ENCODE data around the gene GRM7. TPM values are rescaled to one million over a fixed set of nuclear protein-coding genes. Genes with fewer than 3 reads are reported as not detected.

The GRM7 gene
- total and polyA plus RNA-seq, 2 donors: 0.14 to 1.7 TPM

GRCh38 chr3:7146529-7146928 is 285.6 kb downstream of the GRM7 start:
- Histone ChIP-seq H3K4me1 (ENCODE audit: control insufficient read depth in 2 of 2, insufficient read depth in 2 of 2, low read length in 2 of 2) (no peaks in the 10 kb centered on the region), H3K9me3 (ENCODE audit: control insufficient read depth in 2 of 2, insufficient read depth in 1 of 2, low read length in 1 of 2) (no peaks in the 10 kb centered on the region), H3K27me3 (ENCODE audit: control insufficient read depth in 2 of 2, insufficient read depth in 1 of 2, low read length in 1 of 2) (no peaks in the 10 kb centered on the region), H3K36me3 (ENCODE audit: control insufficient read depth in 2 of 2, insufficient read depth in 2 of 2, low read length in 1 of 2) (no peaks in the 10 kb centered on the region), H3K27ac (ENCODE audit: low read depth in 1 of 2, low read length in 1 of 2) (no peak overlapping the region), H3K4me3 (ENCODE audit: low read length in 2 of 2) (no peak overlapping the region)
- DNase-seq (ENCODE audit: low read depth in 6 of 9, low spot score in 9 of 9): no peak
- WGBS: 94% methylated on average over 5 of the region's 5 CpGs

- DNase-seq (ENCODE audit: low read depth in 6 of 9, low spot score in 9 of 9): no peak
- H3K4me1 ChIP-seq (ENCODE audit: control insufficient read depth in 2 of 2, insufficient read depth in 2 of 2, low read length in 2 of 2): no peaks in the 10 kb centered on the region
- no peaks in the 10 kb centered on the region for H3K27me3 ChIP-seq (ENCODE audit: control insufficient read depth in 2 of 2, insufficient read depth in 1 of 2, low read length in 1 of 2)
- no peaks in the 10 kb centered on the region for H3K9me3 ChIP-seq (ENCODE audit: control insufficient read depth in 2 of 2, insufficient read depth in 1 of 2, low read length in 1 of 2)
- H3K4me3 ChIP-seq (ENCODE audit: low read length in 2 of 2): no peak overlapping the region
- 99% methylated on average over 2 of the region's 2 CpGs for WGBS
- H3K36me3 ChIP-seq (ENCODE audit: control insufficient read depth in 2 of 2, insufficient read depth in 2 of 2, low read length in 1 of 2): no peaks in the 10 kb centered on the region
- H3K27ac ChIP-seq (ENCODE audit: low read depth in 1 of 2, low read length in 1 of 2): no peak overlapping the region
These were observed 297.6 kb downstream of the GRM7 start for GRCh38 chr3:7158516-7158915.

- H3K27ac ChIP-seq (ENCODE audit: low read depth in 1 of 2, low read length in 1 of 2): no peak overlapping the region
- no peaks in the 10 kb centered on the region for H3K9me3 ChIP-seq (ENCODE audit: control insufficient read depth in 2 of 2, insufficient read depth in 1 of 2, low read length in 1 of 2)
- no peaks in the 10 kb centered on the region for H3K4me1 ChIP-seq (ENCODE audit: control insufficient read depth in 2 of 2, insufficient read depth in 2 of 2, low read length in 2 of 2)
- 89% methylated on average over 2 of the region's 2 CpGs for WGBS
- no peaks in the 10 kb centered on the region for H3K36me3 ChIP-seq (ENCODE audit: control insufficient read depth in 2 of 2, insufficient read depth in 2 of 2, low read length in 1 of 2)
- no peak overlapping the region for H3K4me3 ChIP-seq (ENCODE audit: low read length in 2 of 2)
- no peaks in the 10 kb centered on the region for H3K27me3 ChIP-seq (ENCODE audit: control insufficient read depth in 2 of 2, insufficient read depth in 1 of 2, low read length in 1 of 2)
- no peak for DNase-seq (ENCODE audit: low read depth in 6 of 9, low spot score in 9 of 9)
These were observed 299.8 kb downstream of the GRM7 start for GRCh38 chr3:7160689-7161088.

GRCh38 chr3:7166460-7166859 is 305.5 kb downstream of the GRM7 start:
- Histone ChIP-seq H3K4me1 (ENCODE audit: control insufficient read depth in 2 of 2, insufficient read depth in 2 of 2, low read length in 2 of 2) (no peaks in the 10 kb centered on the region), H3K36me3 (ENCODE audit: control insufficient read depth in 2 of 2, insufficient read depth in 2 of 2, low read length in 1 of 2) (no peaks in the 10 kb centered on the region), H3K4me3 (ENCODE audit: low read length in 2 of 2) (no peak overlapping the region), H3K27ac (ENCODE audit: low read depth in 1 of 2, low read length in 1 of 2) (no peak overlapping the region), H3K27me3 (ENCODE audit: control insufficient read depth in 2 of 2, insufficient read depth in 1 of 2, low read length in 1 of 2) (no peaks in the 10 kb centered on the region), H3K9me3 (ENCODE audit: control insufficient read depth in 2 of 2, insufficient read depth in 1 of 2, low read length in 1 of 2) (no peaks in the 10 kb centered on the region)
- 91% methylated on average over 4 of the region's 4 CpGs for WGBS
- no peak for DNase-seq (ENCODE audit: low read depth in 6 of 9, low spot score in 9 of 9)

- Histone ChIP-seq H3K9me3 (ENCODE audit: control insufficient read depth in 2 of 2, insufficient read depth in 1 of 2, low read length in 1 of 2) (no peaks in the 10 kb centered on the region), H3K27ac (ENCODE audit: low read depth in 1 of 2, low read length in 1 of 2) (no peak overlapping the region), H3K4me1 (ENCODE audit: control insufficient read depth in 2 of 2, insufficient read depth in 2 of 2, low read length in 2 of 2) (no peaks in the 10 kb centered on the region), H3K36me3 (ENCODE audit: control insufficient read depth in 2 of 2, insufficient read depth in 2 of 2, low read length in 1 of 2) (no peaks in the 10 kb centered on the region), H3K27me3 (ENCODE audit: control insufficient read depth in 2 of 2, insufficient read depth in 1 of 2, low read length in 1 of 2) (no peaks in the 10 kb centered on the region), H3K4me3 (ENCODE audit: low read length in 2 of 2) (no peak overlapping the region)
- WGBS: 91% methylated on average over 4 of the region's 4 CpGs
- DNase-seq (ENCODE audit: low read depth in 6 of 9, low spot score in 9 of 9): no peak
These were observed 310.6 kb downstream of the GRM7 start for GRCh38 chr3:7171493-7171892.

- Histone ChIP-seq H3K9me3 (ENCODE audit: control insufficient read depth in 2 of 2, insufficient read depth in 1 of 2, low read length in 1 of 2) (no peaks in the 10 kb centered on the region), H3K36me3 (ENCODE audit: control insufficient read depth in 2 of 2, insufficient read depth in 2 of 2, low read length in 1 of 2) (no peaks in the 10 kb centered on the region), H3K4me1 (ENCODE audit: control insufficient read depth in 2 of 2, insufficient read depth in 2 of 2, low read length in 2 of 2) (no peaks in the 10 kb centered on the region), H3K27me3 (ENCODE audit: control insufficient read depth in 2 of 2, insufficient read depth in 1 of 2, low read length in 1 of 2) (no peaks in the 10 kb centered on the region), H3K4me3 (ENCODE audit: low read length in 2 of 2) (no peak overlapping the region), H3K27ac (ENCODE audit: low read depth in 1 of 2, low read length in 1 of 2) (no peak overlapping the region)
- DNase-seq (ENCODE audit: low read depth in 6 of 9, low spot score in 9 of 9): no peak
- WGBS: 84% methylated on average over 4 of the region's 4 CpGs
These were observed 312.1 kb downstream of the GRM7 start for GRCh38 chr3:7172996-7173395.

- H3K4me3 ChIP-seq (ENCODE audit: low read length in 2 of 2): no peak overlapping the region
- H3K36me3 ChIP-seq (ENCODE audit: control insufficient read depth in 2 of 2, insufficient read depth in 2 of 2, low read length in 1 of 2): no peaks in the 10 kb centered on the region
- no peaks in the 10 kb centered on the region for H3K27me3 ChIP-seq (ENCODE audit: control insufficient read depth in 2 of 2, insufficient read depth in 1 of 2, low read length in 1 of 2)
- 92% methylated on average over 1 of the region's 1 CpG for WGBS
- H3K27ac ChIP-seq (ENCODE audit: low read depth in 1 of 2, low read length in 1 of 2): no peak overlapping the region
- H3K9me3 ChIP-seq (ENCODE audit: control insufficient read depth in 2 of 2, insufficient read depth in 1 of 2, low read length in 1 of 2): no peaks in the 10 kb centered on the region
- H3K4me1 ChIP-seq (ENCODE audit: control insufficient read depth in 2 of 2, insufficient read depth in 2 of 2, low read length in 2 of 2): no peaks in the 10 kb centered on the region
- DNase-seq (ENCODE audit: low read depth in 6 of 9, low spot score in 9 of 9): no peak
These were observed 327.6 kb downstream of the GRM7 start for GRCh38 chr3:7188551-7188950.

- no peaks in the 10 kb centered on the region for H3K36me3 ChIP-seq (ENCODE audit: control insufficient read depth in 2 of 2, insufficient read depth in 2 of 2, low read length in 1 of 2)
- no peak overlapping the region for H3K27ac ChIP-seq (ENCODE audit: low read depth in 1 of 2, low read length in 1 of 2)
- H3K27me3 ChIP-seq (ENCODE audit: control insufficient read depth in 2 of 2, insufficient read depth in 1 of 2, low read length in 1 of 2): no peaks in the 10 kb centered on the region
- no peaks in the 10 kb centered on the region for H3K9me3 ChIP-seq (ENCODE audit: control insufficient read depth in 2 of 2, insufficient read depth in 1 of 2, low read length in 1 of 2)
- DNase-seq (ENCODE audit: low read depth in 6 of 9, low spot score in 9 of 9): no peak
- H3K4me1 ChIP-seq (ENCODE audit: control insufficient read depth in 2 of 2, insufficient read depth in 2 of 2, low read length in 2 of 2): no peaks in the 10 kb centered on the region
- H3K4me3 ChIP-seq (ENCODE audit: low read length in 2 of 2): no peak overlapping the region
- 96% methylated on average over 4 of the region's 4 CpGs for WGBS
These were observed 329.2 kb downstream of the GRM7 start for GRCh38 chr3:7190095-7190494.

- no peaks in the 10 kb centered on the region for H3K4me1 ChIP-seq (ENCODE audit: control insufficient read depth in 2 of 2, insufficient read depth in 2 of 2, low read length in 2 of 2)
- no peak overlapping the region for H3K4me3 ChIP-seq (ENCODE audit: low read length in 2 of 2)
- H3K27ac ChIP-seq (ENCODE audit: low read depth in 1 of 2, low read length in 1 of 2): no peak overlapping the region
- DNase-seq (ENCODE audit: low read depth in 6 of 9, low spot score in 9 of 9): no peak
- no peaks in the 10 kb centered on the region for H3K9me3 ChIP-seq (ENCODE audit: control insufficient read depth in 2 of 2, insufficient read depth in 1 of 2, low read length in 1 of 2)
- no peaks in the 10 kb centered on the region for H3K36me3 ChIP-seq (ENCODE audit: control insufficient read depth in 2 of 2, insufficient read depth in 2 of 2, low read length in 1 of 2)
- no peaks in the 10 kb centered on the region for H3K27me3 ChIP-seq (ENCODE audit: control insufficient read depth in 2 of 2, insufficient read depth in 1 of 2, low read length in 1 of 2)
These were observed 332.4 kb downstream of the GRM7 start for GRCh38 chr3:7193269-7193668.

All from thymus (tissue), 11 donors.